Activated T-helper 9 cell treated with anti-CD3 and anti-CD28 coated beads, Interleukin-2, amount 50 U/mL, for 16 hours (primary cell): ENCODE results near the gene BTAF1.

Experiments
- DNase-seq: peaks from one replicate; pipeline ENCODE4 v3.0.0-alpha.2; 2020; ENCODE audit warnings: low read depth

The BTAF1 gene

DNA sequence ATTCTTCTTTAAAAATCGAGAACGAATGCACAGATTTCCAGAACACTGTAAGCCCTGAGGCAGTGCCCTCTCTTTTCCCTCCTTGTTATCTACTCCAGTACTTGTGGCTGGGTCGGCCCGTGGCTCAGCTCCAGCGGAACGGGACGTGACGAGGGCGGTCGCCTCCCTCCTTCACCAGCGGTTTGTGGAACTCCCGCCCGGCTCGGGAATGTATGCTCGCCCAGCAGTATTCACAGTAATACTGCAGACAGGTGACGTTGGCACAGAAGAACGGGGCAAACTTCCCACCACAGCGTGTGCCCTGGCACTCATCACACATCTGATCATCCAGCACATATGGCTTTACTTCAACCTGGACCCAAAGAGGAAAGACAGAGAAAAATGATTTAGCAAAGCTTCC lies 128.5 kb downstream of the BTAF1 start:
- no peak for DNase-seq

DNA sequence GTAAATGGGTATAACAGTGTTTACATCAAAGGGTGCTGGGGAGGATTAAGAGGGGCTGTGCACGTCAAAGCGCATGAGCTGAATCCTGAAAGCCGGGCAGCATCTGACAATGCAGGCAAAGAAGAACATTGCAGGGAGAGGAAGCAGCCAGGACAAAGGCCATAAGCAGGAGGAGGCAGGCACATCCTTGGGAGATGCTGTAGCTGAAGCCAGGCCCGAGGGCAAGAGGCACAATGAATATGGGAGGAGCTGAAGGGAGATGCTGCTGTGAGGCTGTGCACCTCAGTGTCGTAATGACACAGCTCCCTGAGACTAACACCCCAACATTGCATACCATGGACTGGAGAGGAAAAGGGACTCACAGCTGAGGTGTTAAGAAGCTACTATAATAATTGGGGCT lies 129.2 kb downstream of the BTAF1 start:
- no peak for DNase-seq

DNA sequence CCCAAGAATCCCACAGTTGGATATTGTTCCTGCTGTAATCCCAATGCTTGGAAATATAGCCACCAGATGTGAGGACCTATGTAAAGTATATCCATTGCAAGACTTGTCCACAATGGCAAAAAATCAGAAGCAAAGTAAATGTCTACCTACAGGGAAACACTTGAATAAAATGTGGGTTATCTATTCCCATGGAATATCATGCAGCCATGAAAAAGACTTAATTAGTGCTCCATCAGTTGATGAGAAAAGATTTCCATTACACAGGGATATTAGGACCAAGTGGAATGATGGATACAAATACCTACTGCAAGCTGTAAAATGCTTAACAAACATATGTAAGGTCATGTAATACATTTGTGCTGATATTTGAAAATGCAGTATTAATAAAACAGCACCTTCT lies 131.2 kb downstream of the BTAF1 start:
- no peak for DNase-seq

DNA sequence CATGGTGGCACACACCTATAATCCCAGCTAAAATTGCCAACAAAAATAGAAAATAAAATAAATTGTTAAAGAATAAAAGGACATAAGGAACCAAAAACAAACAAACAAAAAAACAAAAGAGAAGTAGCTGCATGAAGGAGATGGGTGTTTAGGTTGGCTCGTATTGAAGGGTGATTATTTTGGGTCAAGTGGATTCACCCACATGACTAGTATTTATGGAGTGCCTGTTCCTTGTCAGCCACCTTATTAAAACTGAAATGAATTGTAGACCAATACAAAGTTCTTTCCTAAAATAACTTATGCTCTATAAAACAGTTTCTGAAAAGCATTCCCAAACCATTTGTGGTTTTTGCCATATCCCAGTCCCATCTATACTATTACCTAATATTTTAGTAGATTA lies 138.7 kb downstream of the BTAF1 start:
- no peak for DNase-seq

DNA sequence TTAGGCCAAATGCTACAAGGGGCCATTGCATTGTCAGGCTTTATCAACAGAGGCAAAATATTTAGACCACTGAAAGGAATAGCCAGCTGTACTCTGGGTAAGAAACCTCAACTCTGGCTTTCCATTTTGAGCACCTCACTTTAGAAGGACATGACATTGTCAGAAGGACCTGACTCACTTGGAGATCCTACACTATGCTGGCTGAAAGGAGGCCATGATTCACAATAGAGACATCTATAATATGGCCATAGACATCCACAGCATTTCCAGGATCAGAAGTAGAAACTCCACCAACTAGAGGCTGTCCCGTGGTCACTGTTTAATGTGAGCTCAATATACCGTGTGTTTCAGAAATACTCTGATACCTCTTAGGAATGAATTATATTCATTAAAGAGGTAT lies 140.9 kb downstream of the BTAF1 start:
- DNase-seq, result no peak

DNA sequence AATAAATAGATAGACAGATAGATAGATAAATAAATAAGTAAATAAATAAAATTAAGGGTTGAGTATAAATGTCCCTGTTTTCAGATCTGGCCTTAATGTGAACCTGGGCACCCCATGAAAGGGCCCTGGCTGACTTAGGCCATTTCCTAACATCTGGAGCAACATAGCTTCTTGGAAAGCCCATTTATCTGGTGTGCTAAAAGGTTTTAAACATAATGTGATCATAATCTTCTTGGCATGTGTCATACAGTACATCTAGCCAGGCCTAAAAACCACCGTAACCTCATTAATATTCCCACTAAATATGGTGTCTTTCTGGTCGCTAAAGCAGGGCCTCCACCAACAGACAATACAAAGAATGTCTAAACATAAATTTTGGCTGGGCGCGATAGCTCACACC lies 142.8 kb downstream of the BTAF1 start:
- DNase-seq, result no peak

DNA sequence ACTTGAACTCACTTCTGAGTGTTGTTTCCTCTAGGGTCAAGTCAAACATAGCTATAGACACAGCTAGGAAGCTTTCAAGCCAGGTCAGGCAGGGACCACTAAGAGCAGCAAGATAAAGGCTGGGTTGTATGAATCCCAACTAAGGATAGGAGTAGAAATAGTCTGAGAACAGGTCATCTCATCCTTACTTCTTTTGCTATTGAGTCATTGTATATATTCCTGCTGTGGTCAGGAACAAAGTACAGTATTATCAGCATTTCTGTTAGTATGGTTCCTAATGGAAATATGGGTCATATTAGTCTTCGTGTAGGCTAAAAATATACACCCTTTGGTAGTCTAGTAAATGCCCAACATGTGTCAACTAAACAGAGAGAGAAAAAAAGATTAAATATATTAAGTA lies 145.3 kb downstream of the BTAF1 start:
- DNase-seq, result no peak

DNA sequence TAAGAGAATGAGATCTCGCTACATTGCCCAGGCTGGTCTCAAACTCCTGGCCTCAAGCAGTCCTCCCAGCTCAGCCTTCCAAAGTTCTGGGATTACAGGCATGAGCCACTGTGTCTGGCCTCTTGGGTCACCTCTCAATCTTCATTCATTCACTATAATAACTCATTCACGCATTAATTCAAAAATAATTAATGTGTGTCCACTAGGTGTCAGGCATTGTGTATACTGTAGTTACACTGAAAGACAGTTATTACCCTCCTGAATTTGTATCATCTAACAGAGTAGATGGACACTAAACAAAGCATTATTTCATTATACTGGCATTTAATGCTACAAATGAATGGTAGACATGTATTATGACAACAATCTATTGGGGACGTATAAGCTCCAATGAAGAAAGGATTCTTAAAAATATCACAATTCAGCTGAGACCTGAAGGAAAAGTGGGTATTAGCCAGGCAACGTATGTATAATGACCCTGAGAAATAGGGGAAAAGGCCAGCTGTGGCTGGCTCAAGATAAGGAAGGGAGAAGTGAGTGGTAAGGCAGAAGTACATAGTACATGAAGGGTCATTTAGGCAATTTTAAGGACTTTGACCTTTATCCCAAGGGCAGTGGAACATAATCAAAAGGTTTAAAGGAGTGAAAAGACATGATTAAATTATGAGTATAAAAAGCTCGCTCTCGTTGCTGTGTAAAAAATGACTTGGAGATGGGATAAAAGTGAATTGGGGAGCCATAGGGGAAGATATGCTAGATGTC lies 150.7 kb downstream of the BTAF1 start:
- no peak for DNase-seq

DNA sequence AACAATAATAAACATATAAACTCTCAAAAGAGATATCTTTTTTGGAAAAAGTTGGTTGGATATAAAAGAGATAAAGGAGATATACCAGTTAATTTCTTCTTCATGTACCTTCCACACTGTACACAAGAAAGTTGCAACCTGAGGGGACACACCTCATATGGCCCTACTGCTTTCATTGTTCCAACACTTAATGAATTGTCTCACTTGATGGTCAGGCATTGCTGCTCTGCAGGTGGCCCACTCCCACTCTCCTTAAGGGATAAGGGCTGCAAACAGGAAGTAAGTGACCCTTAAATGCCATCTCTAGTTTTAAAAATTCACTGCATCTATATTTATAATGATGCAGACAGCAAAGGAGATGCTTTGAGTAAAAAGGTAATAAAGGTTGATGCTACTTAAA lies 152.3 kb downstream of the BTAF1 start:
- no peak for DNase-seq

DNA sequence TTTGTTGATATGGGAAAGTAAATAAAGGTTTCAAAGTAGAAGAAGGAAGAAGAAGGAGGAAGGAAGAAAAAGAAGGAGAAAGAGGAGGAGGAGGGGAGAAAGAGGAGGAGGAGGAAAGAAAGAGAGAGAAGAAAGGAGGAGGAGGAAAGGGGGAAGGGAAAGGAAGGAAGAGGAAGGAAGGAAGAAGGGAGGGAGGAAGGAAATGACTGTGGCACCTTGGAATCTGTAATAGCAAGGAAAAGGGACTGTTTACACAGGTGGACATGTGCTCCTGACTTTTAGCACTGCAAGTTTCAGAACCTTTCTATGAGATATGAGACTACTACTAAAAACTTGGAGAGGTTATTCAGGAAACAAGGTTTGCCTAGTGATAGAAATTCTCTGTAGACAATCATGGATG lies 153.2 kb downstream of the BTAF1 start:
- no peak for DNase-seq

DNA sequence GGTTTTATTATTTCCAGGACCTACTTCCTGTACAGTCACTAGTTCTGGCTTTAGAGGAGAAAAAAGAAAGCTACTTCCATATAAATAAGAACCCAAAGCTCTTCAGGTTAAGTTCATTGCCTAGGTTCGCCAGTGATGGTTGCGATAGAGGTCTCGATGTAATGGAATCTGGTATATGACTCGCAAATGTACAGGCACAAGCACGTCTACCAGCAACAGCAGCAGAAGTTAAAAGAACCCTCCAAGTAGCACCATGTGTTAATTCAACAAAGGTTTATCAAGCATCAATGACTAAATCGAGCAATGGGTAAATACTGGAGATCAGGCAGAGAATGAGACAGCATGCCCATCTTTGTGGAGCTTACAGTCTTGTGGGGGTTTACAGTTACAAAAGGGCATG lies 155.4 kb downstream of the BTAF1 start:
- no peak for DNase-seq
